Activated CD4-positive, CD25-positive, alpha-beta regulatory T cell treated with anti-CD3 and anti-CD28 coated beads, Interleukin-2, amount 50 U/mL, for 24 hours (primary cell): ENCODE data around the gene SLC1A2.

ENCODE experiments used
- ATAC-seq, 2 donors: fragments of 150-1000 bp; cut with Tn5 transposase; one replicate each; pipeline ENCODE4 v1.10.0; 2021; ENCODE audit warnings: mild to moderate bottlenecking in 1 of 2, moderate library complexity in 1 of 2

SLC1A2 gene

DNA sequence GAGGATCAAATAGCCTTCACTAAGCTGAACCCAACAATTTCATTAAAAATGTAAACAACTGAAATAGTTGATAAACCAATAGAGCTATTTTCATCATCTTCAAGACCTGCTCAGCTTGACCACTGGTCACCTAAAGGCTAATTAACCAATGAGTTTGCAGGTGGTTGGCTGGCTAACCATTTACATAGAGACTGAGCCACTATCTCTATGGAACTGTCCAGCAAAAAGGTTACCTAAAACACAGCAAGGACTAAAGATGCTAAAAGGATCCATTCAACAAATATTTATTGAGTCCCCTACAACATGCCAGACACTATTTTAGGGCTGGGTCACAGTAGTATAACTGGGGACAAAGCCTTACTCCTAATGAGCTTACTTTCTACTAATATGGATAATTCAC is 156.6 kb downstream of the SLC1A2 start:
- ATAC-seq = no peak

DNA sequence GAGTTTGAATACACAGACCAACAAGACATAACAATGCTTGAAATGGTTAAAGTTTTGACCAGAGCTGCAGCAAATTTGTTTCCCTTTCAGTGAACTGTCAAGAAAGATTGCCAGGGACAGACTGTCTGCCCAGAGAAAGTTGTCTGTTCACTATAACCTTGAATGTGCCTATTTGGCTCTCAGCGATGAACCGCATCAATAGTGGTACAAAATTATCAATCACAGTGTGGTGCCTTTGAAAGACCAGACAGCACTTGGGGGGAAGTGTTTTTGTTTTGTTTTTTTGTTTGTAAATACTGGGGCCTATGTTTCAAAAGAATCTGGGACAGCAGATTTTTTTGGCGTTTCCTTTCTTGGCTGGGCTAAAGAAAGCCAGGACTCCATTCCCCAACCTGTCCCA is 157.3 kb downstream of the SLC1A2 start:
- ATAC-seq = no peak

DNA sequence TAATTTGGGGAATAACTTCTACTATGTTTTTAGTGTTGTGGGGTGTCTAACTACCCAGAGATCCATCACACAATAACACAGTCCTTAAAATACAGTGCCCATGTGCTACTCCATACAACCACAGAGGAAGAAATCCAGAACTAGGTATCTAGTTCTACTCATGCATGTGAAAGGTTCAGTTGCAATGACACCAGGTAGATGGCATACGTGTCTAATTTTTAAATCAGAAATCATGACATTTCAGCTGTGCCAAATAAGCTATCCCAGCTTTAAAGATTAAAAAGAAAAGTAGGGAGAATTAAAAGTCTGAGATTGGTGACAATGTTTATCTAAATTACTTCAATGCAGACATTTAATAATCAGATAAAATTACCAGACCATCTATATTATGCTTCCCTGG is 158.2 kb downstream of the SLC1A2 start:
- ATAC-seq = no peak

DNA sequence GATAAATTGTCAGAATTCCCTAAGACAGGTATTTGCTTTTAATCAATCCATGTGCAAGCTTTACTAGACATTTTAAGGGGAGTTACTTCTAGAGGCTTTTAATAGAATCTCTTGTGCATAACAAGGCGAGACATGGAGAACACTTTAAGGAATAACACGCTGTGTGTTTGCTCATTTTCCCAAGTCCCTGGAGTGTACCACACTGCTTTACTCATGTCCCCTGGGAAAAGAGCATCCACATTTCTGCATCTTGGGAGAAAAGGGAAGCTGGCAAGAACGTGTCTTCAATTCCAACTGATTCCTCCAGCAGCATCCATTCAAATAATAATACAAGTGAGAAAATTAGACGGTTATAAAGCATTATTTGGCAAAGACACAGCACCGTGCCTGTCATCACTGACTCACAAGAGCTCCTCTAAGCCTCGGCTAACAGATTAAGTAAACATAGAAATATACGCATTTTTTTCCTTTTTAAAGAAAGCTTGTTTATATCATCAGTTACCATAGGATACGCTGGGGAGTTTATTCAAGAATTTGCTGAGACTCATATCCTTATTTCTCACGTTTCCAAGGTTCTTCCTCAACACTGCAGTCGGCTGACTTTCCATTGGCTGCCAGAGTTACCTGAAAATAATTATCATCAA is 158.9 kb downstream of the SLC1A2 start:
- no peak for ATAC-seq

DNA sequence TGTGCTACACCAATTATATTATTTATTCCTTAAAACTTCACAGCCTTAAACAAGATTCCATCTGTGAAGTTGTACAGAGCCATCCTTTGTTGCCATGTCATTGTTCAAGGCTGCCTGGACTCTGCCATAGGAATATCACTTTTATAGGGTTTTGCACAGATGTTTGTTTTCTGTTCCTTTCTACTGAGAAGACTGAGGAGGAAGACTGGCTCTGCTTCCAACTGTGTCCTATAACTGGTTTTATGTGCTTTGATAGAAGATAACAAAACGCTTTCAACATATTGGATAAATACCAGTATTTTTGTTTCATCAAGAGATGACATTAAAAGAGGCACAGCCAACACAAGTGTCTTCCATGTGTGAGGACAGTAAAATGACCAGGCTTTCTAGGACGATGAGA is 159.8 kb downstream of the SLC1A2 start:
- no peak for ATAC-seq

DNA sequence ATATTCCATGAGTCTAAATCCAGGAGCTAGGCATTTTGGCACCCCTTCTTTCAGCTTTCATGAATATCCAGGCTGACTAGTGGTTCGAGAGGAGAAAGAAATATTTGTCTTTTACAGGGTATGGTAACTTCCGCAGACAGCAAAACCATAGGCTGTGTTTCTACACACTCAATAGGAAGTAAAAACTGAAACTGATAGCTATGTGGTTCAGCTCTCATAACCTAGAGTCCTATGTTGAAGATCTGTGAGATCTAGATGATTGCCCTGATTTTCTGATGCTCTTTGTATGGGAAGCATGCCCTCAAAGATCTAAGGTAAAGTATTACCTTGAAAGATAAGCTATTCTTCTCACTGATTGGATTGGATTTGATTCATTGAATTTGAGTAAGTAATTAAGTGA is 162.1 kb downstream of the SLC1A2 start:
- peak; percentile 90 to 100 for ATAC-seq

DNA sequence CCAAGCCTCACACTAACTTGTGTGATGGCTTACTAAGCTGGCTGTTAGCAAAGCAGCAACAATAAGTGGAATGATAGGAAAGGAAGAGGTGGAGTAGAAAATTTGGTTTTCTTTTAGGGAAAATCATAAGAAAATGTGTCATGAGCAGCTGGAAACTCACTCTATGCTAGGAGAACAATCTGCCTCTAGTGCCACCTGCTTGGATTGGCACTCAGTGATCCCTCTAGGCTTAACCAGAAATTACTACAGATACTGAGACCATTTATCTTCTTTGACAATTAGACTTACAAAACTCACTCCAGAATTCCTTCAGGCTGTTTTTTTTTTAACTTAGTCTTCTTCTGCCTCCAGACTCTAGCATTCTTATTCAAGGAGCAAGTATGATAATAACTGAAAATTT is 163.1 kb downstream of the SLC1A2 start:
- ATAC-seq = no peak

DNA sequence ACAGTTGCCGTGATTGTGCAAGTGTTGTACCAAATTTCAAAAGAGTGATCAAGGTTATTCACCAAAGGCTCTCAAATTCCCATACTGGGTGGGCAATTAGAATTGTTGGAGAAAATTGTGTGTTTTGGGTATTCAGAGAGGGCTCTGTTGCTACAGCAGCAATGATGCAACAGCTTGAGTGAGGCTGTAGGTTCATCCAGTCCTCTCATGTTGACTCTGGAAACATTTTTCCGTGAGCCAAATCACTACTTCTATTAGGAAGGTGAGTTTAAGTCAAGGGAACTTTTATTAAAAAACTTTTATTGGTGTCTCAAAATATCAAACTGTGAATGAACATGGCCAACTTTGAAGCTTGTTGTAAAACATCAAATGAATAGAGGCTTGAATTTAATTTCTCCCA is 163.8 kb downstream of the SLC1A2 start:
- no peak for ATAC-seq

DNA sequence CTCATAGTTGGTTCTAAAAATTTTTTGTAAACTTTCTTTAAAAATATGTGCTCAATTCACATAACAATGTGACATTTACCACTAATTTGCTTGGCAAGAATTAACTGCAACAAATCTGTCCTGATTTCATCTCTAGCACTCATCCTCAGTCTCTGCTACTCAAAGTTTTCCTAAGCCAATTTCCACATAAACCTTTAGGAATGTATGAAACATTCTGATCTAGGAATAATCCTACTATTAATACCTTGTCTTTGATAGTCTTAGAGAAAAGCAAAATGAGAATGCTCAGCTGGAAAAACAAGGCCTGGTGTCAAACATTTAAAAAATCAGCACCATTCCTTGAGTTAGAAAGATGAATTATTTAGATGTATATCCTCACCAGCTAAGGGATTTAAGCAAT is 166.1 kb downstream of the SLC1A2 start:
- no peak for ATAC-seq

DNA sequence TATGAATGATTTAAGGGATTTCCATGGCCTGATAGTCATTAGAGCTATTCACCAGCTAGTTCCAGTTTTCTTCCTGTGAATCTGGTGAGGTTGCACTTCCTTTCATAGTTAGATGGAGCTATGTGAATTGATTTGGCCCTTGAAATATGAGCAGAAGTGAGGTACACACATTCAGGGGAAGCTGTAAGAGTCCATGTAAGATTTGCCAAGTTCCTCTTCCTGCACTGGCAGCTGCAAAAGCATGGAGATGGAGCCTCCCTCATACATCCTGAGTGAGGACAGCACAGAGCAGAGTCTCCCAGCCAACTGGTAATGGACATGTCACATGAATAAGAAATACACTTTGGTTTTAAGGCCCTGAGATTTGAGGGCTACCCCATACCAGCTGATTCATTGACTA is 168.7 kb downstream of the SLC1A2 start:
- no peak for ATAC-seq

DNA sequence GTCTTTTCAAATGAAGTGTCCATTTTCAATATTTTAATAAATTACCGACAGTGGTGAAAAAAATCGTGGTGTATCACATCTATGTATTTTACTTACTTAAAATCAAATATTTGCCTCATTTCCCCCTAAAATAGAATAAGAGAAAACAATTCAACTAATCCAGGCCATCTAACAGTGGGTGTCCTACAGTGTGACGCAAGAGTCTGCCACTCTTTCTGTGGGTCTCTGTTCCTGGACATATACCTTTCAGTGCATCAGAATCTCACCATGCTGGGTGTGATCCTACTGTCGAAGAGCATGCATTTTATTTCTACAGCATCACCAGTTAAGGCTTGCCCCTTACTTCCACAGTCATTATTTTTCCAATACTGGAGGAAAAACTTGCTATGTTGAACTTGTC is 169.2 kb downstream of the SLC1A2 start:
- no peak for ATAC-seq

DNA sequence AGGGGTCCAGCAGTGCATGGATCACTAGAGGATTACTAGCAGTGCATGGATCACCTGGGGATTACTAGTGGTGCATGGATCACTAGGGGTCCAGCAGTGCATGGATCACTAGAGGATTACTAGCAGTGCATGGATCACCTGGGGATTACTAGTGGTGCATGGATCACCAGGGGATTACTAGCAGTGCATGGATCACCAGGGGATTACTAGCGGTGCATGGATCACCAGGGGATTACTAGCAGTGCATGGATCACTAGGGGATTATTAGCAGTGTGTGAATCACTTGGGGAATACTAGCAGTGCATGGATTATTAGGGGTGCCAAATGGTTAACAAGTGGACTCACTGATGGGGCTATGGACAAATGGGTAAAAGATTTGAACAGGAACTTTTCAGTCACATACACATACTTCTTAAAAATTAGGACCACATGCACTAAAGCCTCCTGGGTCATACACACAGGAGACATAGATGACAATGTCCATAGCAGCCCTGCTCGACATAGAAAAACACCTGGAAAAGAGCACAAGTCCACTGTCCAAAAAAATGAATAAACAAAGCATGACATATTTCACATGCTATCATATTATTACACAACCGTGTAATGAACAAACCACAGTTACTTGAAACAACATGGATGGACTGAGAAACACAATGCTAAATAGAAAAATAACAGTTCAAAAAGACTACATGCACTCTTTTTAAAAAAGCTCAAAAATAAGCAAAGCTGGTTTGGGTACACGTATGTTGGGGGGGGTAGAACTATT is 170.6 kb downstream of the SLC1A2 start:
- ATAC-seq = no peak

DNA sequence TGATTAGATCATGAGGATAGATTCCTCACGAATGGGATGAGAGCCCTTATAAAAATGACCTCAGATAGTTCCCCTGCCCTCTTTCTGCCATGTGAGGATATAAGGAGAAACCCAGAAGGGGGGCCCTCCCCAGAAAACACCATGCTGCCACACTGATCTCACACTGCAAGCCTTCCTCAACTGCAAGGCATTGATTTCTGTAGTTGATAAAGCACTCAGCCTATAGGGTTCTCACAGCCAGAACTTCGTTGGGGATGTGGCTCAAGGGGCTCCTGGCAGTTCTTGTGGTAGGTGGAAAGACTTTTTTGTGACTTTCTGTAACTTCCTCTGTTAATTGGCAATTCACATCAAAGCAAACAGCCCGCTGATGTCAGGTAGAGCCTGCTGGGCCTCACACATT is 171.5 kb downstream of the SLC1A2 start:
- peak in 1 of 2 donors; percentile 13 for ATAC-seq

DNA sequence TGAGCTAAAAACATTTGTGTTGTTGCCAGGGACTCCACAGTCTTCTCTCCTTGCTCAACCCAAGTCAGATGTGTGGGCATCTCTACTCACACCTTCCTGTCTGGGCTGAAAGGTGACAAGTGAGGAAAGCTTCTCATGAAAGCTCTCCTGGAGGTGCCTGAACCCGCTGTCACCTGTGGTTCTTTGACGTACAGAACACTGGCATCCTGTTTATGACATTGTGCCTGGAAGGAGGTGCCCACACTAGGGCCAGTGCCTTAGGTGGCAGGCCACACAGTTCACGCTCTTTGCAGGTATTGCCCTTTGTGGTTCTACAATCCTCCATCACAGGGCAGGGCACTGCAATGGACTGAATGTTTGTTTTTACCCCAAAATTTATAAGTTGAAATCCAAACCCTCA is 171.9 kb downstream of the SLC1A2 start:
- peak; percentile 55 to 66 for ATAC-seq

DNA sequence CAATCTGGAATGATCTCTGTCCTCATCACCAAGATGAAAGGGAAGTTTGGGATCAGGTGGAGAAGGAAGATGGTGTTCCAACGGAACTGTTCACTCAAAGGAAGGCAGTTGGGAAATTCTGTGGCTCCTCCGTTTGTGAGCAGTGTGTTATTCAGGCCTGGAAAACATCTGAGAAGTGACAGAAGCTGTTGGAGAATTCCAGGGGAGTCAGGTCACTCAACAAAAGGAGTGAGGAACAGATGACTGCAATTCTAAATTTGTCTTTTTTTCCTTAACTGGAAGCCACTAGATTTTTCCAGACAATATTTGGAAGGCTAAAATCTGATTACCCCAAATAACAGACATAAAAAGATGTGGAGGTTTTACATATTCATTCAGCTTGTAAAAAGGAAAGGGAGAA is 172.6 kb downstream of the SLC1A2 start:
- no peak for ATAC-seq

DNA sequence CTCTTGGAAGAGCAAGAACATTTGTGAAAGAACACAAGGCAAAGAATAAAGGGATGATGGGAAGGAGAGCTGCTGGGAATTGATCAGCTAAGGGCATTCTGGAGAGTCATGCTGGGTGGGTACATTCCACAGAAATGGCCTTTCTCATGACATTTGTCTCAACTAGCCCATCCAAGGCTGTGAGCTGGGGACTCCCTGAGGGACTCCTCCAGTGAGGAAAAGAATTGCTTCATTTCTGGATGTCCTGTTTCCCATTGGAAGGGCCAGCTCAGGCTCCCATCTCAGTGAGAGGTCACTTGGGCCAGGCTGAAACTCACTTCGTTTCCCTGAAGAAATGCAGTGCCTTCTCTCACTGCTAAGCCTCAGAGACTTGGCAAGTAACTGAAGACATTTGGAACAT is 173.6 kb downstream of the SLC1A2 start:
- ATAC-seq = no peak

DNA sequence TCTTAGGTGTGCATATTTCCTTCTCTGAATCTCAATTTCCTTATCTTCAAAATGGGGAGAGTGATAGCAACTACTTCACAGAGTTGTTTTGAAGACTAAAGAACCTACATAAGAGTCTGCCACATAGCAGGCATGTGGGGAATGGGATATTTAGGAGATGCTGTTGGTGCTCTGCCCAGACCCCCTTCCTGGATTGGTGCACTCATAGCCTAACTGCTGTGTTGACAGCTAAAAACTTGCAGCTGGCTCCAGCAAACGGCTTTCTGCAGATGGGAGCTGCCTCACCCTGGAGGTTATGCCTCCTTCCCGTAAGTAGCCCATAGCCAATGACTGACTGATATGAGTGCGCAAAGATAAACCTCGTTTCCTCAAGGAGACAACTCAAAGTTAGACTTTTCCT is 174.3 kb downstream of the SLC1A2 start:
- no peak for ATAC-seq

DNA sequence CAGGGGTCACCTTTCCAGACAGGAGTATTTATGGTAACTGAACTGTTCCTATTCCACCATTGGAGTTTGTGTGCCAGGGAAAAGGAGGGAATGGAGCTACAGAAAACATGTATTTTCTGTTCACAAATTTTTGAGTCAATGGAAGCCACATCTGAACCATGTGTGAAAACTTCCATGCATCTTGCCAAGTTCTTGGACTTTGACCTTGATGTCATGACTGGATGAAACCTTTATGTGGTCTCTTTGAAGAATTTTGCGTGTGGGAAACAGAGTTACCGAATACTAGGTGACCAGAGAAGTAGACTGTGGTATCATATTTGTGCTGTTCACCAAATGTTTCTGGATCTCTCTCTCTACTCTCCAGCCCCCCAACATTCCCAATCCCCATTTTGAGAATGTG is 175.6 kb downstream of the SLC1A2 start:
- ATAC-seq = no peak

DNA sequence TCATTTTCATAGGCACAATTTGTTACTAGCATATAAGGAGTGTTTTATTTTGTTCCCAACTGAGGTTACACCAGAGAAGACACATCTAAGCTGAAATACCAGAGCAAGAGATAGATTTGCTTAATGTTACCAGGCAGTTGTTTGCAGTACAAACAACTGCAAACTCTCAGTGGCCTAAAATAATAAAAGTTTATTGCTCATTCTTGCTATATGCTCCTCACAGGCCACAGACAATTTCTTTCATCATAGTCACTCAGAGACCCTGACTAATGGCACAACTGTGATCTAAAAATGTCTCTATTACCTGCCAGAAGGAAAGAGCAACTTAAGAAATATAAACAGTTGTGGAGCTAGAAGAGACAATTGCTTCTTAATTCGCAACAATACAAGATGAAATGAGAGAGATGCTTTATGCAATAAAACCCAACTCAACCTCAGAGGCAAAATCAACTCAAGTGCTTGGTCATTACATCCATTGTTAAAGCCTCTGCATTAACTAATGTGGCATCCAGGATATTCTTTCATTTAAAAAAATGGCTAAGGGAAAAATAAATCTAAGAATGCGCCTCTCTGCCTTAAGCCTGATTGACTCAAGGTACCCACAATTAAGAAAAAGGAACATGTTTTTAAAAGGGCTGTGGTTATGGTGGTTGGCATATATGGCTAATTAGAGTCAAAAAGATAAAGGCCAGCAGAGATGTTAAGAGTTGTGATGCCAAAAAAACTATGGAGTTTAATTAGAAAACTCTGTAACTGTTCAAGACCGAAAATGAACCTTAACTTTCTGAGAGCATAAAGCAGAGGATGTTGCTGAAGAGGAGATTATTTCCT is 176.7 kb downstream of the SLC1A2 start:
- ATAC-seq = peak; percentile 49 to 50

DNA sequence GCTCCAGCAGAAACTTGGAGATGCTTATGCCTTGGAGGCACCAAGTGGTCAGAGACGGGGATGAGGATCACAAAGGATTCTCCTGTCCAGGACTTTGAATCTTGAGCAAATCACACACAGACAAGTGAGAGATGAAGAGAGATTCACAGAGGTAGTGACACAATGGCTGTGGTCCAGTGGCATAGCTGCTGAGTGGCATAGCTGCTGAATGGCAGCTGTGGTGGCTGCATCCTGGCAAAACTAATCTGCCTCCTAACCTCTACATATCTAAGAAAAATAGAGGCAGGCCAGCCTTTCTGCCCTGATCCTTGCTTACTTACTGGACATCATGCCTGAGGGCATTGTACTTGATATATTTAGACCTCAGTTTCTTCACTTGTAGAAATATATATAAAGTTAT is 177.8 kb downstream of the SLC1A2 start:
- no peak for ATAC-seq

DNA sequence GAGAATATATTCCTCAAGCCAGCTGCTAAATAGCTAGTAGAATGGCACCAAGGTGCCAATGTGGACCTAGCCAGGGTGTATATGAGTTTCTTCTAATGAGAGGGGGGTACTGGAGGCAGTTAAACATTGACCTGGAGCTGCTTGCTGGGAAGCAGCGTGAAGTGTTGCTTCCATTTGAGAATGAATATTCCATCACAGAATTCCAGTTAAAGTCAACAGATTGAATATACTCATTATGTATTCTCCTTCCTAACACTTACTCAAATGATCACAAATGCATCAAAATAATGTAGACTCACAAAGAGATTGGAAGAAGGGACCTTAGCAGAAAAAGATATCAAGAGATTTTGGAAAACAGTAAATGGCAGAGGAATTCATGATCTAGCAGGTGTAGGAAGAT is 178.3 kb downstream of the SLC1A2 start:
- ATAC-seq = no peak

DNA sequence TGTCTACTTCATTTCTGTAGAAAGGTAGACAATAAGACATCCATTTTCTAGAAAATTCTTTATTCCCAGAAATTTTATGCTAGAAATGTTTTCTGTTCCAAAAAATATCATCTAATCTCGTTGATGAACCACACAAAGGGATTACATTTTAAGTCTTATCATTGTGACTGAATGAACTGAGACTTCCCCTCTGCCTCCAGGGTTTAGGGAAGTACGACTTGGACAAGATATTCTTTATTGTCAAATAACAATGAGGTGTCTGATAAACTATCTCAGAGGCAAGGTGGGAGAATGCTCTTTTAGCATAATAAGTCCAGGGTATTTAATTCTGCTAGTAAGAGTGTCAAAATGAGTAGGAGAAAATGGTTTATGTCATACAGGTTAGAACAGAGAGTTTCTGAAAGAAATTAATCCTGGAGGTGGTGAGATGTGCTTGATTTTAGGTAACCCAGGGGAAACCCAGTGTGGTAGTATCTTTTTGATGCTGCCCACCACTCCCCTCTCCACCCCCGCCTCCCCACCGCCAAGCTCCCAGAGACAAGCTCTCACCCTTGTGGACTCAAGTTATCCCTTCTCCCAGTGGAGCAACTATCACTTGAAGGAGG is 179.8 kb downstream of the SLC1A2 start:
- no peak for ATAC-seq

DNA sequence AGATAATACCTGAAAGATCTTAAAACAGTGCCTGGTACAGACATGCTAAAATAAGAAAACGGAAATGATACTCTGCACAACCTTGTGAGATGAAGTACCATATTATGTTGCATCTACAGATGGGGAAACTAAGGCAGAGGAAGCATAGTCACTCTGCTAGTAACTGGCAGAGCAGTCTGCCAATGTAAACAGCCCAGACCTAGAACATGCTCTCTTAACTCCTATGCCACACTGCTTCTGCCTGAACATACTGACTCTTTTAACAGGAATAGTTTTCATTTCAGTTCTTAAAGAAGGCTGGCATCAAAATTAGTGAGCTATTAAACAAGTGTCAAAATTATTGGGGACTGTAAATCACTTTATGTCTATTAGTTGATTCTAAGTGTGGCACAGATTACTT is 180.5 kb downstream of the SLC1A2 start:
- no peak for ATAC-seq
